Measurements from ENCODE around the gene METTL1. TPM values are rescaled to one million over a fixed set of nuclear protein-coding genes. Genes with fewer than 3 reads are reported as not detected.
A peak's percentile ranks its signal among the peaks of the same experiment; 100 is the strongest.
"Not testable (repeated sequence)": the region's sequence is repeated elsewhere in the genome, so short reads cannot be mapped to it uniquely, and the experiment has no call there.

Gene METTL1
- total RNA-seq, 1 experiment from 2014 or later = 4.3 TPM

DNA sequence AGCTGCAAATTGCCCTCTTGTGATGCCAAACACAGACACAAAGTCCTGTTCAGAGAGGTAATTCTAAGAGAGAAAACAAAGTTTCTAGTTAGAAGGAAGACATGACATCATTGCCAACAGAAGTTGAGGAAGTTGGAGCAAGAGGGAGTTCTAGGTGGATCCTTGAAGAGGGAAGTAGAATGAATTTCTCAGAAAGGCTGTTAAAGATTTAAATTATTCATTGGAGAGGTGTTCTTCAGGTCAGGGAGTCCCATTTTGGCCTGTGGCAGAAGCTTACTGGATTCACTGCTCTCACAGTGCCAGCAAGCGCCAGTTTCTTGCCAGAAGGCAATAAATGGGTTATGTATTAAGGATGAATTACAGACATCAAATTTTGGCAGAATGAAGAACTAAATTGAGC, 26.0 kb upstream of the METTL1 start:
- DNase-seq (ENCODE audit: low spot score) = no peak

DNA sequence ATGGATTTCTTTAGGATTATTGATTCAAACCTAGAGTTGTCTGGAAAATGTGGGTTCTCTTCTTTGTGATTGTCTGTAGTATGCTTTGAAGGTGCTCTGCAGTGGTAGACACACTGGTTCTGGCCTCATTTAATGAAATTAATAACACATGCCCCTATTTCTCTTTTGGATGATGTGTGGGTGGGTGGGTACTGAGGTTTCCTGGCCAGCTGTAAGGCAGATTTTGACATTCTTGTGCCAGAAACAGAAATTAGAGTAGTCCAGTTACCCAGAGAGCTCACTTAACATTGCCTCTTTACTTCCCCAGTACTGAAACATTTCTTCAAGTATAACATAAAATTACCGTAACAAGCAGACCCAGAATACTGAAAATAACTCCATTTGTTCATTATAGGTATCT, 25.1 kb upstream of the METTL1 start:
- no peak for DNase-seq (ENCODE audit: low spot score)

DNA sequence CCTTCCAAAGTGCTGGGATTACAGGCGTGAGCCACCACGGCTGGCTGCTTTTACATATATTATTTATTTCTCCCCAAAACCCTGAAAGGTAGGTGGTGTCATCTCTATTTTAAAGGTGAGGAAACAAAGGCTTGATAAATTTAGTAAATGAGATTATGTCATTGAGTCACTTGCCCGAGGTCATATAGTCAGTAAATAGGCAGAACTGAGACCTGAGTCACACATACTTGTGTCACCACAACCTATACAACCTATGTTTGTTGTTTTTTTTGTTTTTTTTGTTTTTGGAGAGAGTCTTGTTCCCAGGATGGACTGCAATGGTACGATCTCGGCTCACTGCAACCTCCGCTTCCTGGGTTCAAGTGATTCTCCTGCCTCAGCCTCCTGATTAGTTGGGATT, 23.4 kb upstream of the METTL1 start:
- peak; percentile 25 for DNase-seq (ENCODE audit: low spot score)

DNA sequence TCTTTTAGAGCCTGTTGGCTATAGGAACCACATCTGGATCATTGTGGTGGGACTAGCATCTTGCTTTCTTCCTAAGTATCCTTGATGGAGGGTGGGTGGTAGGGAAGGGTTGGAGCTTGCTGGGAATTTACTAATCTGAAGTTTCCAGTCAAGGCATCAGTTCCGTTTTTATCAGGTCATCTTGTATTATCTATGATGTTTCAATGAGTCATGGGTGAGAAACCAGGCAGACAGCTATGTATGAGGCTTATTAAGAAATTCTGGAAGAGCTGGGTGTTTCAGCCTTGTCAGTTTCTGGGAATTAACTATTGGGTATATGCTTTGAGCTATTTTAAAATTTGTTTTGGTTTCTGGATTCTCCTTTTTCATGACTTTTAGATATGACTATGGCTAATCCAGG, 22.0 kb upstream of the METTL1 start:
- peak; percentile 69 for DNase-seq (ENCODE audit: low spot score)

DNA sequence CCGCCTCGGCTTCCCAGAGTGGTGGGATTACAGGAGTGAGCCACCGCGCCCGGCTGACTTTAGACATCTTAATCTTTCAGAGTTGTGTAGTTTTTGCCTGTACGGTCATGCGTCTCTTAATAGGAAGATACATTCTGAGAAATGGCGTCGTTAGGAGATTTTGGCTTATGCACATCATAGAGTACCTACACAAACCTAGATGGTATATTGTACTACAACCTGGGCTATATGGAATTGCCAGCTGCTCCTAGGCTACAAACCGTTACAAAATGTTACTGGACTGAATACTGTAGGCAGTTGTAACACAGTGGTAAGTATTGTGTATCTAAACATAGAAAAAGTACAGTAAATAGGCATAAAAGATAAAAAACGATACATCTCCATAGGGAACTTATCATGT, 12.0 kb upstream of the METTL1 start:
- no peak for DNase-seq (ENCODE audit: low spot score)

DNA sequence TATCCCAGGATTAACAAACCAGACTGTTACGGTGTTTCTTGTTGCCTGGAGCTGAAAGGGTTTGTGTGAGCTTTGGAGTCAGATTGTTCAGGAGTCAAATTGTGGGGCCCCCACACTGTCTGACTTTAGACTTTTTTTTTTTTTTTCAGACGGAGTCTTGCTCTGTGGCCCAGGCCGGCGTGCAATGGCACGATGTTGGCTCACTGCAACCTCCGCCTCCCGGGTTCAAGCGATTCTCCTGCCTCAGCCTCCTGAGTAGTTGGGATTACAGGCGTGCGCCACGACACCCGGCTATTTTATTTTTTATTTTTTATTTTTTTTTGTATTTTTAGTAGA, 11.5 kb upstream of the METTL1 start:
- DNase-seq (ENCODE audit: low spot score) = no peak

DNA sequence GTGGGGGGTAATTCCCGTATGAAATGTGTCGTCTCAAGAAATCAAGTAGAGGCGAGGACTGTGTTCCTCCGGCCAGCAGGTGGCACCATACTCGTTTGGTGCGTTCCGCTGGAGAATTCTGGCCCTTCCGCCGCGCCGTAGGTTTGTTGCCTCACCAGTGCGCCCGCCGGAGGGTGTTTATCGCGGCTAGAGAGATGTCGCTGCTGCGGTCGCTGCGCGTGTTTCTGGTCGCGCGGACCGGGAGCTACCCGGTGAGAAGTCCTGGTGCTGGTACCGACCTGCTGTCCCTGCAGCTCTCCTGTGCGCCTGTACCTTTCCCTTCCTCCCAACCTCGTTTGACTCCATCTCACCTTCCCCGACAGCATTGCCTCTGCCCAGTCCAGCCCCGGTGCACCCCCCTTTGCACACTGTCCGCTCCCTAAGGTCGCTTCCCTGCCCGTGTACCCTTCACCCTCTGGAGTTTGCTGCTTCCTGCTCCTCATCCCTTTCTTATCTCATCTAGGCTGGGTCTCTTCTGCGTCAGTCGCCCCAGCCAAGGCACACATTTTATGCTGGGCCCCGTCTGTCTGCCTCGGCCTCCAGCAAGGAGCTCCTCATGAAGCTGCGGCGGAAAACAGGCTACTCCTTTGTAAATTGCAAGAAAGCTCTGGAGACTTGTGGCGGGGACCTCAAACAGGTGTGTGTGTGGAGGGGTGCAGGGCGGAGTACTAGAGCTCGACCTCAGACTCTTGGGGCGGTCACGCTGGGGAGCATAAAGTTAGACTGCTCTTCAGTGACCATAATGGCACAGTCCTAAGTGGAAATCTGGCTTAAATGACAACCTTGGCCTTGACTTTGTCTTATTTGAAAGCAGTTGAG, 10.9 kb upstream of the METTL1 start, which contains the start of gene TSFM:
TSS of gene TSFM (plus strand) at position 180 of the 858 bp plus-strand sequence. CDS start at position 195, 15 bp downstream.
- DNase-seq (ENCODE audit: low spot score) = peak; percentile 76

DNA sequence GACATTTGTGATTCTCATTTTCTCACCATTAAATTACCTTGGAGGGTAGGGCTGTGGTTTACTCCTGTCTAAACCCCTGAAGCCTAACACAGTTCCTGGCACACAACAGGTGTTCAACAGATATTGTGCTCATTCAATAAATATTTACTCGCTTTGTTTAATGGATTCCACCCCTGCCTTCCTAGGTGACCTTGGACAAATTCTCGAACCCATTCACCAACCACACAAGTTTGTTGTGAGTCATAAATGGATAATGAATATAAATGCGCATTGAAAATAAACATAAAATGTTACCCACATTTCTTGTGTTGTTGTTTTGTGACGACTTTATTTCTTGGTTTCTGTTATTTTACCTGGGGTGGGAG, 10.3 kb upstream of the METTL1 start:
- DNase-seq (ENCODE audit: low spot score) = no peak

DNA sequence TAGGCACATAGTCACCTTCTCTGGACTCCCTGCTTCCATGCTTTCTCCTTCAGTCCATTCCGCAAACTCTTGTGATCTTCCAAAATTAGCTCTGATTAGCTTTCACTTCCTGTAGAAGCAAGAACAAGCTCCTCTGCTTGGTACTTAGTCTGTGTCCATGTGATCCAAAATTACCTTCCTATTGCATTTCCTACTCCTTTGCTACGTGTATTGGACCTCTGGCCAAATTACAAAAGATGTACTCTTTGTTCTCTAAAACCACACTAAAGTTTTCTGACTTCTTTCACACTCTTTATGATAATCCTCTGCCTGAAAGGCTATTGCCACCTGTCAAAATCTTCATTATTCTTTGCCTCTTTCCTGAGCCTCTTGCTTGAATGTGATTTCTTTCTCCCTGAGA, 9.9 kb upstream of the METTL1 start:
- no peak for DNase-seq (ENCODE audit: low spot score)

DNA sequence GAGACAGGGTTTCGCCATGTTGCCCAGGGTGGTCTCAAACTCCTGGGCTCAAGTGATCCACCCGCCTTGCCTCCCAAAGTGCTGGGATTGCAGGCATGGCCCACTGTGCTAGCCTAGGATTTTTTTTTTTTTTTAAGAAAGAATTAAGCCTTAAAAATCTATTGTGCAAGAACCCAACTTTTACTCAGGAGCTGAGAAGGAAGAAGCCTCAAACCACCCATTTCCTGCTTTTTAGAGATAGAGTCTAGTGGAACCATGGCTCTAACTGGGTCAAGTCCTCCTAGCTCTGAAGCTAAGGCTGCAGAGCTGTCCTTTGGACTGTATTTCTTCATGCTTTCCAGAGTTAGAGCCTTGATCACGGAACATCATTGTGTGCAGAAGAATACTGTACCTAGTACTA, 9.3 kb upstream of the METTL1 start:
- DNase-seq (ENCODE audit: low spot score) = no peak

DNA sequence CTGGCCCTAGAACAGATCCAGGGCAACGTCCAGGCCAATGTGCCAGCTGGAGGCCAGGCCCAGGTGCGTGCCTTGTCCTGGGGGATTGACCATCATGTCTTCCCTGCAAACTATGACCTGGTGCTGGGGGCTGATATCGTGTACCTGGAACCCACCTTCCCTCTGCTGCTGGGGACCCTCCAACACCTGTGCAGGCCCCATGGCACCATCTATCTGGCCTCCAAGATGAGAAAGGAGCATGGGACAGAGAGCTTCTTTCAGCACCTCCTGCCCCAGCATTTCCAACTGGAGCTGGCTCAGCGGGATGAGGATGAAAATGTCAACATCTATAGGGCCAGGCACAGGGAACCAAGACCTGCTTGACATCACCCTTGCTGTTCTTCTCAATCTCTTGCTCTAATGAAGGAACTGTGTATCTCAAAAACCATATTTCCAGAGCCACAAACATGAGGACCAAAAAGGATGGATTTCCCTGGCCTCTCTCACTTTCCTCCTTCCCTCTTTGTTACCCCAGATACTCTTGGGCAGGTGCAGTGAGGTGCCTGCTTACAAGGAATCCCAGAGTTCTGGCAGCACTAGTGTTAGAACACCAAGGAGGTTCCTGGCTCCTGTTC, 8.5 kb upstream of the METTL1 start:
- DNase-seq (ENCODE audit: low spot score) = no peak

DNA sequence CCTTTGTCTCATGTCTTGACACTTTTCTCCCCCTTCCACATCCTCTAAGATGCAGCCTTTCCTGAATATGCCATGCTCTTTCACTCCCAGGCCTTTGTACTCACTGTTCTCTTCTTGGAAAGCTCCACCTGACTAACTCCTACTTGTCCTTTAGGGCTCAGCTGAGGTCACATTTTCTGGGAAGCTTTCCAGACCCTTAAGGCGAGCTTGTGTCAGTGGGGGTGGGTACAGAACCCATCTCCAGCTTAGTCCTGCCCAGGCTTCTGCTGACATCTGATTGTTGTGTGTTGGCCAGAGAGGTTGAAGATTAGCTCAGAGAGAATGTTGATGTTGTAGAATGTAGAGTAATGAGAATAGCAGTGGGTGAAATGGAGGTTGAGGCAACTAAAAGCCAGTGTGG, 7.8 kb upstream of the METTL1 start:
- DNase-seq (ENCODE audit: low spot score) = no peak

DNA sequence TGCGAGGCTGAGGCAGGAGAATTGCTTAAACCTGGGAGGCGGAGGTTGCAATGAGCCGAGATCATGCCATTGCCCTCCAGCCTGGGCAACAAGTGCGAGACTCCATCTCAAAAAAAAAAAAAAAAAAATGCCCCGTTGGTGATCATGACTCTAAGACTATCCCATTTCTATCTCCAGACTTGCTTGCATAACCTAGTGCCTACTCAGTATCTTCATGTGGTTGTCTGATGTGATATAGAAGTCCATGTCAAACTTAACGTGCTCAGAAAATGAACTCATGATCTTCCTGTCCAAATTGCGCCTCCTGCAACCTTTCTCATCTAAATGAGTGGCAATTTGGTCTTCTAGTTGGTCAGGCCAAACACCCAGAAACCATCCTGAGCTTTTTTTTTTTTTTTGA, 6.0 kb upstream of the METTL1 start:
- DNase-seq (ENCODE audit: low spot score) = no peak

DNA sequence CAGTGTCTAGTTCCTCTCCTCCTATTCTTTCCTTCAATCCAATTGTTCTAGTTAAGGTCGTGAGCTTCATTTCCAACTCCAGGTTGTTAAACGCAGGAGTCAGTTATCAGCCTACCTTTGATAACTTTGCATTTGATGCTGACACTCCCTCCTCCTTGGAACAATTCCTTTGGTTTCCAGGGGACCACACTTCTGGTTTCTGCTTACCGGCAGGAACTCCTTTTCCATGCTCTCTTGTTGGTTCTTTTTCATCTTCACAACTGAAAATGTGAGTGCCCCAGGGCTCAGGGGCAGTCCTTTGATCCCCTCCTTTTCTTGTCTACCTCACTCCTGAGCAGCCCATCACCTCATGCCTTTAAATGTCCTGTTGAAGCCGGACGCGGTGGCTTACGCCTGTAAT, 5.5 kb upstream of the METTL1 start:
- DNase-seq (ENCODE audit: low spot score) = no peak

DNA sequence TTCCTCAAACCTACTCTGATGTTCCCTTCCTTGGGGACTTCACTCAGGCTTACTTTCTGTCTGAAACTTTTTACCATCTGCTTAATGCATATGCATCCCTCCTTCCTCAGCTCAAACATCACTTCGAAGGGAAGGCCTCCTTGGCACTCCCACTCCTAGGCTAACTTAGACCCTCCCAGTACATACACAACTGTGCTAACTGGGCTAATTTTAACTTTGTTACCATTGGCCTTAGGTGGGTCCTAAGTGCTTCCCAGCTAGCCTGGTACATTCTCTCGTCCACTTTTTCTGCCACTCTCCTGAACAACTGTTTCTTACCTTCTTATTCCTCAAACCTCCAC, 4.3 kb upstream of the METTL1 start:
- no peak for DNase-seq (ENCODE audit: low spot score)

DNA sequence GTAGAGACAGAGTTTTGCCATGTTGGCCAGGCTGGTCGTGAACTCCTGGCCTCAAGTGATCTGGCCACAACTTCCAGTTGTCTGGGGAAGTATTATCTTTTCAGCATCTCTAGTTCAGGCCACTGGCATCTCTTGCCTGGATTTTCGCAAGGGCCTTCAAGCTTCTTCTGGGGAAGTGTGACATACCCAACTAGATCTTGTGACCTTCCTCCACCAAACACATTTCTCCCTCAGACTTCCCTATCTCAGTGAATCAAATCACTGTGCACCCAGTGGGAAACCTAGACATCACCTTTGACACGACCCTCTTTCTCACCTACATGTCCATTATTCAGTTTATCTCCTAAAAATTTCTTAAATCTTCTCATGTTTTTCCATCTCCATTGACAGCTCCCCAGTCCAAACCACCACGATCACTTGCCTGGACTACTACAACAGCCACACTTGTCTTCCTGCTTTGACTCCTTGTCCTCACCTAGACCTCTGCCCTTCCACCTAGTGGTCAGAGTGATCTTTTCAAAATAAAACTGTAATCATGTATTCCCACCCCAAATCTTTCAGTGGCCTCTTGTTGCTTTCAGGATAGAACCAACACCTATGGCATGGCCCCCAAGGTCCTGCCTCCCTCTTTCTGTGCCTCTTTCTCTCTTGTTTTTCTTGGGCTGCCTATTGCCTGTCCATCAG, 3.8 kb upstream of the METTL1 start:
- DNase-seq (ENCODE audit: low spot score) = no peak

DNA sequence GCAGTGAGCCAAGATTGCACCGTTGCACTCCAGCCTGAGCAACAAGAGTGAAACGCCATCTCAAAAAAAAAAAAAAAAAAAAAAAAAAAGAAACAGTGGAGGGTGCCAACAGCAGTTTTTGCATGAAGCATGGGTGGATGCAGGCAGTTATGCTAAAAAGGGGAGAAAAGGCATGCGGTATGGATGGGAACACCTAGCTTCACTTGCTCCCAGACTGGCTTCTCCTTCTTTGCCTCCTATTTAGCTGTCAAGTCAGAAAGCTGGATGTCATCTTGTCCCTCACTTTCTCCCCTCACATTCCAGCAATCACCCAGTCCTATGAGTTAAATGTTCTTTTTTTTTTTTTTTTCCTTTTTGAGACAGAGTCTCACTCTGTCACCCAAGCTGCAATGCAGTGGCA, 3.1 kb upstream of the METTL1 start:
- DNase-seq (ENCODE audit: low spot score) = no peak

DNA sequence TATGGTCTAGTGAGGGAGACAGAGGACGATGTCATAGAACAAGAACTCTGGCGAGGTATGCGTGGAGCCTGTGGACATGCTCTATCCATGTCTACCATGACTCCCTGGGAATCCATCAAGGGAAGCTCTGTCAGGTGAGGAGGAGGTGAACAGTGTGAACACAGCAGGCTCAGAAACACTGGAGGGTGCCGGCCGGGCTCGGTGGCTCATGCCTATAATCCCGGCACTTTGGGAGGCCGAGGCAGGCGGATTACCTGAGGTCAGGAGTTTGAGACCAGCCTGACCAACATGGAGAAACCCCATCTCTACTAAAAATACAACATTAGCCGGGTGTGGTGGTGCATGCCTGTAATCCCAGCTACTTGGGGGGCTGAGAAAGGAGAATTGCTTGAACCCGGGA, 2.7 kb upstream of the METTL1 start:
- DNase-seq (ENCODE audit: low spot score) = not testable (repeated sequence)

DNA sequence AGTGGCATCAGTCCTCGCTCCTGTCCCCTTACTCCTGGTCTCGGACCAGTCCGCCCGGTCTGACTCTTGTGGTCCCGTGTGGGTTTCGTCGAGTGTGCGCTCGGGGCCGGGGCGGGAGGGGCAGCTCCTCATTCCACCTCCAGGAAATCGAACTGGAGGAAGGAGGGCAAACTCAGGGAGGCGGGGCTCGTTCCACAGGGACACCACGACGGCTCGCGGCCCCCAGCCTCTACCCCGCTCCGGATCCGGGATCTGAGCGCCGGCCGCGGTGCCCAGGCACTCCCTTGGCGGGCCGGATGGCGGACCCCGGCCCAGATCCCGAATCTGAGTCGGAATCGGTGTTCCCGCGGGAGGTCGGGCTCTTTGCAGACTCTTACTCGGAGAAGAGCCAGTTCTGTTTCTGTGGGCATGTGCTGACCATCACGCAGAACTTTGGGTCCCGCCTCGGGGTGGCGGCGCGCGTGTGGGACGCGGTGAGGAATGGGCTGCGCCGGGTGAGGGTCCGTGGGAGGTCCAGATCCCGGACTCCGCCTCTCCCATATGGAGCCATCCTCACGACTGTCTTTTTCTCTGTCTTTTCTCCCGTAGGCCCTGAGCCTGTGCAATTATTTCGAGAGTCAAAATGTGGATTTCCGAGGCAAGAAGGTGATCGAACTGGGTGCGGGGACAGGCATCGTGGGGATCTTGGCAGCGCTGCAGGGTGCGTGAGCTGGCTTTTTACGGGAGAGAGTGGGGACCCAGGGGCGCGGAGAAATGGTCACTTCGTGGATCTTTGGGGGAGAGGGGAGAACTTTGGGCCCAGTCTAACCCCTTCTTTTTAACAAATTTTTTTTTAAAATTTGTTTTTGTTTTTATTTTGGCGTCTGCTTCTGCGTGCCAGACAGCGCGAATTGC, 771 bp upstream of the METTL1 start, which contains the start of gene EEF1AKMT3:
TSS of gene EEF1AKMT3 (plus strand) at position 186 of the 894 bp plus-strand sequence. CDS start at position 297, 111 bp downstream.
- no peak for DNase-seq (ENCODE audit: low spot score)

DNA sequence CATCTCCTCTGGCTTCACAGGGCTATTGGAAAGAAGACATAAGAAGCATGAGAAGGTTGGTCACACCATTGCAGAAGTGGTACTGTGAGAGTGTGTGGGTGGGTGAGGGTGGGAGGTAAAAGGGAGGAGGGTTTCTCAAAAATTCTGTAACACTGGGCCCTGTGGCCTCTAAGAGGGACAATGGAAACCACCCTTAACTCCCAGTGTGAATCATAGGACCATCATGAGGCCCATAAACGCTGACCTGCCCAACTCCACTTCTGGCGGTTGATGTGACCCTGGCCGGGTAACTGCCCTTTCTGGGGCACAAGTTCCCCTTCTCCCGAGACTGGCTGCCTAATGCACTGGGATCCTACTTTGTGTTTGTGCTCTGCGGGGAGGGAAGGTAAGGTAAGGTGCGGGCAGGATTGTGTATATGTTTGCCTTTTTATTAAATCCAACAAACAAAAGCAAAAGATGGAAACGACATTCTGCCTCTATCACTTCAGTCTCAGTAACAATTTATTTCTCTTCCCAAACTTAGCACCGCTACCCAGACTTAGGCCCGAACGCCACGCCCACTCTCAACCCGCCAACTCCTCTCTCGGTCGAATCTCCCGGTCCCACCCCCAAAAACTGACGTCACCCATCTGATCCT, 551 bp downstream of the METTL1 start:
- peak; percentile 90 for DNase-seq (ENCODE audit: low spot score)

DNA sequence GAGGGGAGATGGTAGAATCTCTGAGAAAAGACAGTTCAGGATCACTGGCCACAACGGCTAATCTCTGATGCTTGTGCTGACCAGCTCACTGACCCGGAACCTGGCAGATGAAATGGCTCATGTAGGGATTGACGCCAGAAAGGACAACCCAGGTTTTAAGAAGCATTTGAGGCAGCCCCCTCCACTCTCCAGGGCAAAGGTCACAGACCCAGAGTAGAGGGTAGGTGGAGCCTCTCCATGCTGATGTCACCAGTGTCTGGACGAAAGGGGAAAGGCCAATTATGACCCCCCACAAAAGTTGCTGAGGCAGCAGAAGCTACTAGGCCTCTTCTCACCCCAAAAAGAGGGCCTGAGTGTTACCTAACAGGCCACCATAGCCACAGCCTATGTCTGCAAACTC, 1.2 kb downstream of the METTL1 start:
- no peak for DNase-seq (ENCODE audit: low spot score)

DNA sequence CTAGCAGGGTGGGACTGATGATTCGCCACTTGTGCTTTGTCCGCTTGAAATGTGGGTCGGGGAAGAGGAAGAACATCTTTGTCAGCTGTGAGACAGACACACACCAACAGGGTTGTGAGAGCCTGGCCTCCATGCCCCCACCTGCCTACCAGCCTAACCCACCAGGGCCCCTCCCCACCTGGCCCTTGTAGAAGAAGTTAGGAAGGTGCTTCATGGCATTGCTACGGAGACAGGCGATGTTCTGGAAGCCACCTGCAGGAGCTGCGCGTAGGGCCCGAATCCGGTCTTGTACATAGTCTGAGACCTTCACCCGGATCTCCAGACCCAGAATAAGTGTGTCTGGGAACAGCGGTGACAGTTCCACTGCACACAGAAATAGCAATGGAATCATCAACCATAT, 2.3 kb downstream of the METTL1 start:
- DNase-seq (ENCODE audit: low spot score) = no peak
